PC-9 (cell line): Measurements from ENCODE around the gene DMAC2. TPM values are rescaled to one million over a fixed set of nuclear protein-coding genes. Genes with fewer than 3 reads are reported as not detected.

Experiments
- BruUV-seq: library from RNA; stranded (reverse); fragments of 400-500 nt; replicated peaks from 2 replicates; lab custom pipeline; 2021; lab: Mats Ljungman, UMichigan
- CTCF ChIA-PET: fragments of 300-600 bp; sonication (Branson Sonifier 250); formaldehyde crosslinking; loops from one replicate; lab custom pipeline; 2022; ENCODE audit warnings: antibody characterized with exemption; lab: Charles Lee
- POLR2A ChIA-PET: fragments of 300-600 bp; sonication (Branson Sonifier 250); formaldehyde crosslinking; loops from one replicate; lab custom pipeline; 2022; ENCODE audit warnings: antibody characterized with exemption; ENCODE audit not compliant: unreplicated experiment; lab: Charles Lee
- DNase-seq, 2 experiments: peaks; one replicate each; pipeline versions ENCODE4 v3.0.0 to v3.0.0-alpha.2; 2015 to 2022; ENCODE audit warnings: mixed read lengths in 1 of 2
- H2AFZ ChIP-seq: fragments of 200-600 bp; sonication (generic); 2 replicates; pipeline ENCODE4 v1.8.1; 2017; ENCODE audit warnings: antibody characterized with exemption
- H3F3A ChIP-seq: fragments of 200-600 bp; sonication (generic); 2 replicates; pipeline ENCODE4 v1.8.1; 2017; ENCODE audit warnings: antibody characterized with exemption, mild to moderate bottlenecking, low read depth; ENCODE audit not compliant: insufficient read depth
- H3K27ac ChIP-seq: fragments of 200-600 bp; sonication (generic); 2 replicates; pipeline ENCODE4 v1.6.1; 2016; ENCODE audit warnings: mixed run types
- H3K27me3 ChIP-seq: fragments of 200-600 bp; sonication (generic); 2 replicates; pipeline ENCODE4 v1.6.1; 2016; ENCODE audit warnings: low read depth, mixed run types; ENCODE audit not compliant: insufficient read depth
- H3K36me3 ChIP-seq: fragments of 200-600 bp; sonication (generic); 2 replicates; pipeline ENCODE4 v1.6.1; 2016; ENCODE audit warnings: low read depth, mixed run types
- H3K4me1 ChIP-seq: fragments of 200-600 bp; sonication (generic); replicated peaks from 2 replicates; pipeline ENCODE4 v1.6.1; 2016; ENCODE audit warnings: mixed run types; ENCODE audit not compliant: insufficient read depth
- H3K4me2 ChIP-seq: fragments of 200-600 bp; sonication (generic); 2 replicates; pipeline ENCODE4 v1.6.1; 2017; ENCODE audit warnings: mixed run types
- H3K4me3 ChIP-seq: fragments of 200-600 bp; sonication (generic); 2 replicates; pipeline ENCODE4 v1.6.1; 2016; ENCODE audit warnings: mixed run types
- H3K79me2 ChIP-seq: fragments of 200-600 bp; sonication (generic); 2 replicates; pipeline ENCODE4 v1.6.1; 2017; ENCODE audit warnings: low read depth, mixed run types
- H3K9me2 ChIP-seq: fragments of 200-600 bp; sonication (generic); 2 replicates; pipeline ENCODE4 v1.8.1; 2017; ENCODE audit warnings: mild to moderate bottlenecking; ENCODE audit not compliant: insufficient read depth
- H3K9me3 ChIP-seq: fragments of 200-600 bp; sonication (generic); 2 replicates; pipeline ENCODE4 v1.8.1; 2016; ENCODE audit warnings: low read depth; ENCODE audit not compliant: insufficient read depth
- H4K20me1 ChIP-seq: fragments of 200-600 bp; sonication (generic); 2 replicates; pipeline ENCODE4 v1.8.1; 2017; ENCODE audit not compliant: insufficient read depth
- CTCF ChIP-seq: fragments of 200-600 bp; sonication (generic); conservative IDR thresholded peaks from 2 replicates; pipeline ENCODE4 v1.6.1; 2017; ENCODE audit warnings: mixed run types, antibody characterized with exemption, mild to moderate bottlenecking, moderate library complexity
- EZH2 ChIP-seq: fragments of 200-600 bp; sonication (generic); IDR thresholded peaks from 2 replicates; pipeline ENCODE4 v1.8.0; 2017; ENCODE audit warnings: antibody characterized with exemption, low read depth
- intact Hi-C: fragments of 100-400 bp; cut with micrococcal nuclease; formaldehyde crosslinking; loops from one replicate; pipeline ENCODE4 v1.10.0; 2022; ENCODE audit not compliant: unreplicated experiment
- total RNA-seq: library from RNA; stranded (reverse); gene quantifications from 2 replicates; pipeline ENCODE4 v1.2.3, GENCODE V29; 2021

The DMAC2 gene
- total RNA-seq, 1 experiment from 2014 or later: 38.6 TPM

- H3F3A ChIP-seq: no peaks in the 10 kb centered on the region
- no TSS peak for BruUV-seq
- TF ChIP-seq EZH2: no peak
- H4K20me1 ChIP-seq: no peaks in the 10 kb centered on the region
- H3K9me3 ChIP-seq: peaks cover 6% of the 10 kb centered on the region
- H3K27me3 ChIP-seq: peaks cover 100% of the 10 kb centered on the region
- no peak for DNase-seq
- no peaks in the 10 kb centered on the region for H3K4me1 ChIP-seq
- ChIA-PET POLR2A (no interaction called here), CTCF (no interaction called here)
- no peaks in the 10 kb centered on the region for H3K36me3 ChIP-seq
- no peak overlapping the region for H2AFZ ChIP-seq
- no peak overlapping the region for H3K4me3 ChIP-seq
- no peaks in the 10 kb centered on the region for H3K79me2 ChIP-seq
- no peaks in the 10 kb centered on the region for H3K9me2 ChIP-seq
- no peak overlapping the region for H3K4me2 ChIP-seq
- intact Hi-C loops: no loop called here
- no peak overlapping the region for H3K27ac ChIP-seq
Observed at GRCh38 chr19:41462497-41462896, 22.8 kb upstream of the DMAC2 start.

- intact Hi-C loops: no loop called here
- Histone ChIP-seq H3K27ac (no peak overlapping the region), H3K4me3 (no peak overlapping the region), H3K36me3 (no peaks in the 10 kb centered on the region), H3K9me3 (no peaks in the 10 kb centered on the region; the same call in 1 of the 2 replicates), H3K27me3 (peaks cover 86% of the 10 kb centered on the region), H3K9me2 (no peaks in the 10 kb centered on the region), H3F3A (no peaks in the 10 kb centered on the region), H4K20me1 (no peaks in the 10 kb centered on the region), H3K79me2 (no peaks in the 10 kb centered on the region), H3K4me2 (no peak overlapping the region), H2AFZ (no peak overlapping the region), H3K4me1 (no peaks in the 10 kb centered on the region)
- TF ChIP-seq EZH2 (no peak), CTCF (no peak)
- DNase-seq: no peak
- BruUV-seq: no TSS peak
- ChIA-PET CTCF (no interaction called here), POLR2A (interaction anchor here (0.6 kb wide), 1 partner anchor 77 kb away, joined by 13 read pairs; no protein-coding TSS in a partner anchor)
Observed at GRCh38 chr19:41457241-41457640, 17.5 kb upstream of the DMAC2 start.

- no peak for DNase-seq
- CTCF ChIA-PET: no interaction called here
- POLR2A ChIA-PET: interaction anchor here (0.6 kb wide), 1 partner anchor 76 kb away, joined by 13 read pairs; no protein-coding TSS in a partner anchor
- H2AFZ ChIP-seq: no peak overlapping the region
- no peaks in the 10 kb centered on the region for H3K9me2 ChIP-seq
- no peak overlapping the region for H3K27ac ChIP-seq
- H3K4me1 ChIP-seq: no peaks in the 10 kb centered on the region
- no peaks in the 10 kb centered on the region for H3F3A ChIP-seq
- no peak overlapping the region for H3K4me3 ChIP-seq
- H4K20me1 ChIP-seq: no peaks in the 10 kb centered on the region
- H3K79me2 ChIP-seq: no peaks in the 10 kb centered on the region
- intact Hi-C loops: no loop called here
- peaks cover 80% of the 10 kb centered on the region for H3K27me3 ChIP-seq
- no peaks in the 10 kb centered on the region; the same call in 1 of the 2 replicates for H3K9me3 ChIP-seq
- TF ChIP-seq EZH2 (no peak), CTCF (no peak)
- no TSS peak for BruUV-seq
- H3K4me2 ChIP-seq: no peak overlapping the region
- no peaks in the 10 kb centered on the region for H3K36me3 ChIP-seq
Observed at GRCh38 chr19:41456342-41456918, 16.7 kb upstream of the DMAC2 start.
